ENCODE data around the gene PRICKLE4. TPM values are rescaled to one million over a fixed set of nuclear protein-coding genes. Genes with fewer than 3 reads are reported as not detected.
A peak's percentile ranks its signal among the peaks of the same experiment; 100 is the strongest.

PRICKLE4 gene
- total and polyA plus RNA-seq, 2 of the 13 experiments (the other 11 are each of a cell fraction or from before 2014, with no cell fraction given), result 0.92 to 1.2 TPM

- TF ChIP-seq AFF4 (CRISPR knock-in tag; IDR thresholded peaks at IDR 0.05) (no peak), ZNF274 (CRISPR knock-in tag; IDR thresholded peaks at IDR 0.05) (no peak), ZNF3 (CRISPR knock-in tag; IDR thresholded peaks at IDR 0.05) (no peak), DNMT1 (CRISPR knock-in tag; IDR thresholded peaks at IDR 0.05) (no peak), ZNF101 (CRISPR knock-in tag; IDR thresholded peaks at IDR 0.05; ENCODE audit: borderline replicate concordance, low read depth) (no peak), GTF3A (CRISPR knock-in tag; conservative IDR thresholded peaks at IDR 0.05) (no peak), RAD51 (IDR thresholded peaks at IDR 0.05; ENCODE audit: borderline replicate concordance) (no peak), ARHGAP35 (CRISPR knock-in tag; IDR thresholded peaks at IDR 0.05; ENCODE audit: borderline replicate concordance) (0 out of 2 replicates have a peak, but pooled peaks have one; percentile 67), HNF4G (IDR thresholded peaks at IDR 0.05; ENCODE audit: borderline replicate concordance, low read depth, low read length) (peak; percentile 37; the same call in 1 of the 2 replicates), HNF4G (CRISPR knock-in tag; IDR thresholded peaks at IDR 0.05; ENCODE audit: borderline replicate concordance, low read depth) (0 out of 2 replicates have a peak, but pooled peaks have one; percentile 59), ZFAT (CRISPR knock-in tag; conservative IDR thresholded peaks at IDR 0.05) (no peak), CREM (IDR thresholded peaks at IDR 0.05) (peak; percentile 50), CREM (CRISPR knock-in tag; IDR thresholded peaks at IDR 0.05) (no peak), ZNF879 (CRISPR knock-in tag; IDR thresholded peaks at IDR 0.05) (no peak), HOXA5 (CRISPR knock-in tag; IDR thresholded peaks at IDR 0.05) (no peak), ZFP82 (CRISPR knock-in tag; IDR thresholded peaks at IDR 0.05; ENCODE audit: borderline replicate concordance) (no peak), ZNF572 (CRISPR knock-in tag; IDR thresholded peaks at IDR 0.05) (no peak), SIX1 (CRISPR knock-in tag; IDR thresholded peaks at IDR 0.05; ENCODE audit: borderline replicate concordance) (no peak; the same call in 1 of the 2 replicates), HNF1A (IDR thresholded peaks at IDR 0.05; ENCODE audit: low read depth) (no peak), HNF1A (CRISPR knock-in tag; IDR thresholded peaks at IDR 0.05; ENCODE audit: borderline replicate concordance) (no peak), ZNF44 (CRISPR knock-in tag; IDR thresholded peaks at IDR 0.05) (no peak)
- TF ChIP-seq, protein P1, sequence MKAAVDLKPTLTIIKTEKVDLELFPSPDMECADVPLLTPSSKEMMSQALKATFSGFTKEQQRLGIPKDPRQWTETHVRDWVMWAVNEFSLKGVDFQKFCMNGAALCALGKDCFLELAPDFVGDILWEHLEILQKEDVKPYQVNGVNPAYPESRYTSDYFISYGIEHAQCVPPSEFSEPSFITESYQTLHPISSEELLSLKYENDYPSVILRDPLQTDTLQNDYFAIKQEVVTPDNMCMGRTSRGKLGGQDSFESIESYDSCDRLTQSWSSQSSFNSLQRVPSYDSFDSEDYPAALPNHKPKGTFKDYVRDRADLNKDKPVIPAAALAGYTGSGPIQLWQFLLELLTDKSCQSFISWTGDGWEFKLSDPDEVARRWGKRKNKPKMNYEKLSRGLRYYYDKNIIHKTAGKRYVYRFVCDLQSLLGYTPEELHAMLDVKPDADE (CRISPR knock-in tag; IDR thresholded peaks at IDR 0.05), result no peak
Measured at GRCh38 chr6:41741625-41742490, 38.7 kb upstream of the PRICKLE4 start (continued).

All from HepG2 (cell line).